ENCODE measurements around the gene WNK2. TPM values are rescaled to one million over a fixed set of nuclear protein-coding genes. Genes with fewer than 3 reads are reported as not detected.

The WNK2 gene
- polyA plus RNA-seq, 2 of the 4 experiments (the other 2 are of a cell fraction): 2.1 to 6.7 TPM

DNA sequence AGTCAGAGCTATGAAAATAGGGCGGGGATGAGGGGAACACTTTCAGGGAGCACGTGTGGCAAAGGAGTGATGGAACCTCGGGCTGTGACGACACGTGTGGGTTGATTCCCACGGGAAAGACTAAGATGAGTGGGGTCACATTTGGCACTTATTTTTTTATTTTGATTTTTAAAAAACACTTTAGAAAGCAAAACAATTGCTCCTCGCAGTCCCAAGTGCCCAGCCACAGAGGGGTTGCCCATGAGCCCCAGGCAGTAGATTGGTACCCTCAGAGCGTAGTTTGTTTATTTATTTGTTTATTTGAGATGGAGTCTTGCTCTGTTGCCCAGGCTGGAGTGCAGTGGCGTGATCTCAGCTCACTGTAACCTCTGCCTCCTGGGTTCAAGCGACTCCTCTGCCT, 69.7 kb downstream of the WNK2 start:
- Histone ChIP-seq H3K27ac (no peak overlapping the region), H3K4me2 (no peak overlapping the region), H3K4me3 (no peak overlapping the region), H3K4me1 (no peaks in the 10 kb centered on the region), H3K9me3 (no peaks in the 10 kb centered on the region)
- ATAC-seq (no peak), DNase-seq (ENCODE audit: low read depth in 1 of 2, low spot score in 1 of 2) (no peak), FAIRE-seq (no peak)
- POLR2A ChIA-PET: no interaction called here
- 88% methylated on average over 10 of the region's 10 CpGs for WGBS (ENCODE audit: missing lambda C conversion rate)
- TF ChIP-seq NFE2L2 (conservative IDR thresholded peaks at IDR 0.05; ENCODE audit: low read length) (no peak), RARB (CRISPR knock-in tag; IDR thresholded peaks at IDR 0.05) (no peak), TFCP2L1 (CRISPR knock-in tag; IDR thresholded peaks at IDR 0.05) (no peak), MYC (IDR thresholded peaks at IDR 0.05; ENCODE audit: borderline replicate concordance, low read length) (no peak), KDM1A (IDR thresholded peaks at IDR 0.05; ENCODE audit: low read depth) (no peak)
- TF ChIP-seq, protein P1, sequence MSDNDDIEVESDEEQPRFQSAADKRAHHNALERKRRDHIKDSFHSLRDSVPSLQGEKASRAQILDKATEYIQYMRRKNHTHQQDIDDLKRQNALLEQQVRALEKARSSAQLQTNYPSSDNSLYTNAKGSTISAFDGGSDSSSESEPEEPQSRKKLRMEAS (IDR thresholded peaks at IDR 0.05): no peak
- TF ChIP-seq, protein P2, sequence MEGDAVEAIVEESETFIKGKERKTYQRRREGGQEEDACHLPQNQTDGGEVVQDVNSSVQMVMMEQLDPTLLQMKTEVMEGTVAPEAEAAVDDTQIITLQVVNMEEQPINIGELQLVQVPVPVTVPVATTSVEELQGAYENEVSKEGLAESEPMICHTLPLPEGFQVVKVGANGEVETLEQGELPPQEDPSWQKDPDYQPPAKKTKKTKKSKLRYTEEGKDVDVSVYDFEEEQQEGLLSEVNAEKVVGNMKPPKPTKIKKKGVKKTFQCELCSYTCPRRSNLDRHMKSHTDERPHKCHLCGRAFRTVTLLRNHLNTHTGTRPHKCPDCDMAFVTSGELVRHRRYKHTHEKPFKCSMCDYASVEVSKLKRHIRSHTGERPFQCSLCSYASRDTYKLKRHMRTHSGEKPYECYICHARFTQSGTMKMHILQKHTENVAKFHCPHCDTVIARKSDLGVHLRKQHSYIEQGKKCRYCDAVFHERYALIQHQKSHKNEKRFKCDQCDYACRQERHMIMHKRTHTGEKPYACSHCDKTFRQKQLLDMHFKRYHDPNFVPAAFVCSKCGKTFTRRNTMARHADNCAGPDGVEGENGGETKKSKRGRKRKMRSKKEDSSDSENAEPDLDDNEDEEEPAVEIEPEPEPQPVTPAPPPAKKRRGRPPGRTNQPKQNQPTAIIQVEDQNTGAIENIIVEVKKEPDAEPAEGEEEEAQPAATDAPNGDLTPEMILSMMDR (IDR thresholded peaks at IDR 0.05): no peak
- CTCF ChIA-PET: no interaction called here

DNA sequence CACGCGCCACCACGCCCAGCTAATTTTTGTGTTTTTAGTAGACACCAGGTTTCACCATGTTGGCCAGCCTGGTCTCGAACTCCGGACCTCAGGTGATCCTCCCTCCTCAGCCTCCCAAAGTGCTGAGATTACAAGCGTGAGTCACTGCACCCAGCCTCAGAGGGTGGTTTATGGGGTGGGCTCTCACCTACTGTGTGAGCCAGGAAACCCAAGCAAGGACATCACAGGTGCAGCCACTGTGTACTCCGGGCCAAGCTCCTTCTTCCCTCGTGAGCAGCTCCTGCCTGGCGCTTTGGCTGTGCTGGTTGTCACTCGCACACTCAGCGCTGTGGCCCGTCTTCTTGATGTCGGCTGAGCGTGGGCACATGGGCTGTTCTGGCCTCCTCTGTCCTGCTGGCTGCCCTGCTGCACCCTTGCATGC, 70.1 kb downstream of the WNK2 start:
- 98% methylated on average over 12 of the region's 14 CpGs for WGBS (ENCODE audit: missing lambda C conversion rate)
- H3K4me1 ChIP-seq: no peaks in the 10 kb centered on the region
- FAIRE-seq: no peak
- no peak for DNase-seq (ENCODE audit: low read depth in 1 of 2, low spot score in 1 of 2)
- no peak overlapping the region for H3K4me2 ChIP-seq
- ChIA-PET POLR2A (no interaction called here), CTCF (no interaction called here)
- ATAC-seq: no peak
- H3K4me3 ChIP-seq: no peak overlapping the region
- H3K9me3 ChIP-seq: no peaks in the 10 kb centered on the region
- no peak overlapping the region for H3K27ac ChIP-seq
- TF ChIP-seq NFE2L2 (conservative IDR thresholded peaks at IDR 0.05; ENCODE audit: low read length) (no peak), BHLHE40 (IDR thresholded peaks at IDR 0.05; ENCODE audit: low read depth, low read length) (no peak), EHMT2 (IDR thresholded peaks at IDR 0.05; ENCODE audit: low read depth) (no peak), TP53 (CRISPR knock-in tag; IDR thresholded peaks at IDR 0.05) (no peak), RNF2 (IDR thresholded peaks at IDR 0.05; ENCODE audit: borderline replicate concordance, low read depth) (no peak), RAD21 (conservative IDR thresholded peaks at IDR 0.05 in 1 of 2, IDR thresholded peaks at IDR 0.05 in 1 of 2) (no peak), NPAS2 (CRISPR knock-in tag; IDR thresholded peaks at IDR 0.05; ENCODE audit: borderline replicate concordance) (no peak)
- TF ChIP-seq, protein P3, sequence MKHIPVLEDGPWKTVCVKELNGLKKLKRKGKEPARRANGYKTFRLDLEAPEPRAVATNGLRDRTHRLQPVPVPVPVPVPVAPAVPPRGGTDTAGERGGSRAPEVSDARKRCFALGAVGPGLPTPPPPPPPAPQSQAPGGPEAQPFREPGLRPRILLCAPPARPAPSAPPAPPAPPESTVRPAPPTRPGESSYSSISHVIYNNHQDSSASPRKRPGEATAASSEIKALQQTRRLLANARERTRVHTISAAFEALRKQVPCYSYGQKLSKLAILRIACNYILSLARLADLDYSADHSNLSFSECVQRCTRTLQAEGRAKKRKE (CRISPR knock-in tag; IDR thresholded peaks at IDR 0.05; ENCODE audit: low read depth): no peak
- TF ChIP-seq, protein P1 (IDR thresholded peaks at IDR 0.05): no peak
- TF ChIP-seq, protein P4, sequence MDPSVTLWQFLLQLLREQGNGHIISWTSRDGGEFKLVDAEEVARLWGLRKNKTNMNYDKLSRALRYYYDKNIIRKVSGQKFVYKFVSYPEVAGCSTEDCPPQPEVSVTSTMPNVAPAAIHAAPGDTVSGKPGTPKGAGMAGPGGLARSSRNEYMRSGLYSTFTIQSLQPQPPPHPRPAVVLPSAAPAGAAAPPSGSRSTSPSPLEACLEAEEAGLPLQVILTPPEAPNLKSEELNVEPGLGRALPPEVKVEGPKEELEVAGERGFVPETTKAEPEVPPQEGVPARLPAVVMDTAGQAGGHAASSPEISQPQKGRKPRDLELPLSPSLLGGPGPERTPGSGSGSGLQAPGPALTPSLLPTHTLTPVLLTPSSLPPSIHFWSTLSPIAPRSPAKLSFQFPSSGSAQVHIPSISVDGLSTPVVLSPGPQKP (IDR thresholded peaks at IDR 0.05; ENCODE audit: low read depth, low read length): no peak

DNA sequence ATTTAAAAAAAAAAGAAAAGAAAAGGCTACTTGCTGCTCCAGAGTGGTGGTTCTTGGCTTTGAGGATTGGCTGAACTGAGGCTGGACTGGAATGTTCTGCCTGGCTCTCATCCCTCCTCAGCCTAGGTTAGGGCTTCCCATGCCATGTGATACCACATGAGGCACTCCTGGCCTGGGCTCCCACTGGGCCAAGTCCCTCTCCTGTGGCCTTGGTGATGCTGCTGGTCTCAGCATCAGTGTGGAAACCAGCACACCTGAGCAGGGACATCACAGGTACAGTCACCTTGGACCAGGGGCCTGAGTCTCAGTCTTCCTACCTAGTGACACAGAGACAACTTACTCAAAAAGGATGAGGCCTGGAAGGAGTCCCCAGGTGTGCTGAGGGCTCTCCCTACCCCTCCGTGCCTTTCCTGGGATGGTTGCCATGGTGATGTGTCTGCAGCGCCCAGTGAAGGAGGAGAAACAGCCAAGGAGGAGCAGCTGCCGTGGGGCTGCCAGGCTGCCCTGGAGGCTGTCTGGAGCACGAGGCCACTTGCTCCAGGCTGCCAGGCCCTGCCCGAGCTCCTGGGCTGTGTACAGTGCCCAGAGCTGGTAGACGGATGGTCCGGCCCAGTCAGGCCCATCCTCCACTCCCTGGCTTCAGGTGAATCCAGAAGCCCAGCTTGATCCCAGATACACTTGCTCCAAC, 71.0 kb downstream of the WNK2 start:
- ATAC-seq: no peak; a peak in 1 of 6 replicates
- Histone ChIP-seq H3K4me3 (no peak overlapping the region), H3K27ac (no peak overlapping the region), H3K4me1 (no peaks in the 10 kb centered on the region), H3K4me2 (no peak overlapping the region), H3K9me3 (no peaks in the 10 kb centered on the region)
- TF ChIP-seq BHLHE40 (IDR thresholded peaks at IDR 0.05; ENCODE audit: low read depth, low read length) (no peak), CHD2 (IDR thresholded peaks at IDR 0.05; ENCODE audit: low read length, partially characterized antibody) (no peak), NPAS2 (CRISPR knock-in tag; IDR thresholded peaks at IDR 0.05; ENCODE audit: borderline replicate concordance) (no peak), GATA3 (IDR thresholded peaks at IDR 0.05; ENCODE audit: borderline replicate concordance) (no peak), FOXS1 (CRISPR knock-in tag; IDR thresholded peaks at IDR 0.05) (no peak), CEBPB (IDR thresholded peaks at IDR 0.05) (no peak), EP300 (IDR thresholded peaks at IDR 0.05) (no peak), FOSB (CRISPR knock-in tag; IDR thresholded peaks at IDR 0.05) (no peak), HOXB5 (CRISPR knock-in tag; IDR thresholded peaks at IDR 0.05) (no peak)
- no peak for DNase-seq (ENCODE audit: low read depth in 1 of 2, low spot score in 1 of 2)
- 72% methylated on average over 6 of the region's 7 CpGs for WGBS (ENCODE audit: missing lambda C conversion rate)
- FAIRE-seq: no peak
- CTCF ChIA-PET: no interaction called here
- POLR2A ChIA-PET: no interaction called here
